Upper lobe of left lung (tissue), 6 donors: ENCODE measurements around the gene USP34. TPM values are rescaled to one million over a fixed set of nuclear protein-coding genes. Genes with fewer than 3 reads are reported as not detected.
A peak's percentile ranks its signal among the peaks of the same experiment; 100 is the strongest.

Experiments
- ATAC-seq, 2 donors: fragments of 200-7000 bp; cut with Tn5 transposase; one replicate each; pipeline ENCODE4 v1.9.1; 2022; ENCODE audit warnings: mild to moderate bottlenecking in 2 of 2, moderate library complexity in 2 of 2; ENCODE audit not compliant: low FRiP score in 2 of 2
- DNase-seq, 2 donors: peaks; one replicate each; pipeline ENCODE4 v3.0.0-alpha.2; 2019 to 2020
- H3K27ac ChIP-seq, 4 donors: fragments of 200-600 bp; sonication (generic); one replicate each; pipeline ENCODE4 v1.5.1; 2016 to 2019
- H3K27me3 ChIP-seq, 4 donors: fragments of 200-600 bp; sonication (generic); one replicate each; pipeline ENCODE4 v1.5.1; 2017 to 2019
- H3K36me3 ChIP-seq, 4 donors: fragments of 200-600 bp; sonication (generic); one replicate each; pipeline ENCODE4 v1.5.1; 2016 to 2019
- H3K4me1 ChIP-seq, 4 donors: fragments of 200-600 bp; sonication (generic); one replicate each; pipeline ENCODE4 v1.5.1; 2018 to 2019
- H3K4me3 ChIP-seq, 4 donors: fragments of 200-600 bp; sonication (generic); one replicate each; pipeline ENCODE4 v1.5.1; 2017 to 2019; ENCODE audit warnings: mild to moderate bottlenecking in 2 of 4, moderate library complexity in 1 of 4
- H3K9me3 ChIP-seq, 4 donors: fragments of 200-600 bp; sonication (generic); one replicate each; pipeline ENCODE4 v1.5.1; 2018 to 2019
- CTCF ChIP-seq, 6 experiments: fragments of 450-650 bp in 4 of 6; fragments of 200-600 bp in 2 of 6; sonication (generic) in 2 of 6; IDR thresholded peaks; one replicate each; pipeline ENCODE4 v1.5.1; 2016 to 2019; ENCODE audit warnings: antibody characterized with exemption in 6 of 6
- EP300 ChIP-seq, 4 donors: sonication (generic); formaldehyde crosslinking; IDR thresholded peaks; one replicate each; pipeline ENCODE4 v1.5.1; 2017; ENCODE audit warnings: antibody characterized with exemption in 4 of 4, control low read depth in 2 of 4
- POLR2A ChIP-seq, 4 donors: fragments of 450-650 bp; IDR thresholded peaks; one replicate each; pipeline ENCODE4 v1.5.1; 2016 to 2017; ENCODE audit warnings: antibody characterized with exemption in 4 of 4, mild to moderate bottlenecking in 2 of 4
- POLR2AphosphoS5 ChIP-seq, 2 donors: sonication (generic); formaldehyde crosslinking; IDR thresholded peaks; one replicate each; pipeline ENCODE4 v1.5.1; 2017; ENCODE audit warnings: antibody characterized with exemption in 2 of 2
- WGBS, 2 donors: methylation state at CpG; one replicate each; pipeline ENCODE4 v1.1.5; 2017 to 2018; 5-methylcytosine and 5-hydroxymethylcytosine counted together
- total RNA-seq, 6 donors: library from RNA; depleted of rRNA in 4 of 6; stranded (reverse); fragments of >200 nt in 4 of 6; gene quantifications; one replicate each; pipeline versions ENCODE4 v1.1.0 to v1.2.1, GENCODE V29; 2016 to 2021
- donor health status: DM: no; HTN: no; CAD: no; lungs with moderate emphysema.
- donor health status: DM: no; HTN: yes; CAD: no; lungs with severe emphysema.

USP34 gene
- total RNA-seq, 6 donors from 2014 or later, result 73.8 to 223 (median 114) TPM

- Histone ChIP-seq H3K4me1 (peaks cover 21 to 47% (median 38%) of the 10 kb centered on the region in 4 donors), H3K36me3 (no peaks in the 10 kb centered on the region), H3K9me3 (no peaks in the 10 kb centered on the region), H3K27ac (peak overlapping the region in 3 of 4 donors; percentile 6 to 58 (median 55)), H3K4me3 (no peak overlapping the region), H3K27me3 (no peaks in the 10 kb centered on the region)
- 51 to 69% methylated on average over 6 of the region's 6 CpGs for WGBS, 2 donors
- TF ChIP-seq CTCF (IDR thresholded peaks at IDR 0.05) (peak; percentile 44 to 66 (median 56)), POLR2A (IDR thresholded peaks at IDR 0.05) (no peak)
- peak; percentile 74 to 84 for ATAC-seq
- DNase-seq, result peak in 1 of 2 donors; percentile 64
Observed at GRCh38 chr2:61426267-61426897, 44.5 kb downstream of the USP34 start.

- ATAC-seq, result peak; percentile 12 to 29
Observed at GRCh38 chr2:61425605-61426155, 45.2 kb downstream of the USP34 start.

GRCh38 chr2:61423714-61424113, 47.2 kb downstream of the USP34 start:
- Histone ChIP-seq H3K27ac (no peak overlapping the region), H3K27me3 (no peaks in the 10 kb centered on the region), H3K36me3 (no peaks in the 10 kb centered on the region), H3K9me3 (no peaks in the 10 kb centered on the region), H3K4me3 (no peak overlapping the region), H3K4me1 (peaks cover 43 to 59% (median 49%) of the 10 kb centered on the region in 4 donors)
- WGBS, 2 donors, result 55 to 58% methylated on average over 3 of the region's 3 CpGs
- TF ChIP-seq POLR2AphosphoS5 (IDR thresholded peaks at IDR 0.05), result no peak
- TF ChIP-seq POLR2A (IDR thresholded peaks at IDR 0.05), result no peak
- no peak for TF ChIP-seq EP300 (IDR thresholded peaks at IDR 0.05)
- DNase-seq, result no peak
- ATAC-seq, result no peak

More at GRCh38 chr2:61425605-61426155, 45.2 kb downstream of the USP34 start:
- H3K4me1 ChIP-seq, result peaks cover 28 to 54% (median 44%) of the 10 kb centered on the region in 4 donors
- TF ChIP-seq POLR2AphosphoS5 (IDR thresholded peaks at IDR 0.05) (no peak), POLR2A (IDR thresholded peaks at IDR 0.05) (no peak), CTCF (IDR thresholded peaks at IDR 0.05) (no peak), EP300 (IDR thresholded peaks at IDR 0.05) (no peak)
- H3K27me3 ChIP-seq, result no peaks in the 10 kb centered on the region
- H3K9me3 ChIP-seq, result no peaks in the 10 kb centered on the region
- no peak for DNase-seq
- H3K27ac ChIP-seq, result peak overlapping the region; percentile 6 to 58 (median 51)
- 77 to 85% methylated on average over 5 to 6 of the region's 6 CpGs for WGBS, 2 donors
- H3K4me3 ChIP-seq, result no peak overlapping the region
- no peaks in the 10 kb centered on the region for H3K36me3 ChIP-seq

- TF ChIP-seq EP300 (IDR thresholded peaks at IDR 0.05) (no peak), POLR2A (IDR thresholded peaks at IDR 0.05) (no peak), POLR2AphosphoS5 (IDR thresholded peaks at IDR 0.05) (no peak), CTCF (IDR thresholded peaks at IDR 0.05) (no peak)
- no peaks in the 10 kb centered on the region for H3K9me3 ChIP-seq
- H3K27ac ChIP-seq, result no peak overlapping the region
- WGBS, 2 donors, result 84 to 90% methylated on average over 9 of the region's 9 CpGs
- no peaks in the 10 kb centered on the region for H3K27me3 ChIP-seq
- DNase-seq, result peak in 1 of 2 donors; percentile 78
- peaks cover 42 to 55% (median 46%) of the 10 kb centered on the region in 4 donors for H3K4me1 ChIP-seq
- H3K36me3 ChIP-seq, result peaks cover 0 to 3% (median 0%) of the 10 kb centered on the region in 4 donors
- no peak overlapping the region for H3K4me3 ChIP-seq
- no peak for ATAC-seq
Observed at GRCh38 chr2:61421611-61422010, 49.3 kb downstream of the USP34 start.

- 45 to 56% methylated on average over 3 of the region's 3 CpGs for WGBS, 2 donors
- Histone ChIP-seq H3K9me3 (no peaks in the 10 kb centered on the region), H3K27ac (no peak overlapping the region), H3K36me3 (peaks cover 0 to 3% (median 0%) of the 10 kb centered on the region in 4 donors), H3K27me3 (no peaks in the 10 kb centered on the region), H3K4me1 (peaks cover 38 to 53% (median 45%) of the 10 kb centered on the region in 4 donors), H3K4me3 (no peak overlapping the region)
- TF ChIP-seq EP300 (IDR thresholded peaks at IDR 0.05) (no peak), POLR2A (IDR thresholded peaks at IDR 0.05) (no peak)
- ATAC-seq (peak in 1 of 2 donors; percentile 44), DNase-seq (no peak)
Observed at GRCh38 chr2:61420991-61421544, 49.8 kb downstream of the USP34 start.
